ELF-1 (cell line): ENCODE results near the gene PLD6.
"Not testable (repeated sequence)": the region's sequence is repeated elsewhere in the genome, so short reads cannot be mapped to it uniquely, and the experiment has no call there.

Experiments used
- DNase-seq: peaks from one replicate; pipeline ENCODE4 v3.0.0-alpha.2; 2016; ENCODE audit warnings: low read depth, low spot score

The PLD6 gene

DNA sequence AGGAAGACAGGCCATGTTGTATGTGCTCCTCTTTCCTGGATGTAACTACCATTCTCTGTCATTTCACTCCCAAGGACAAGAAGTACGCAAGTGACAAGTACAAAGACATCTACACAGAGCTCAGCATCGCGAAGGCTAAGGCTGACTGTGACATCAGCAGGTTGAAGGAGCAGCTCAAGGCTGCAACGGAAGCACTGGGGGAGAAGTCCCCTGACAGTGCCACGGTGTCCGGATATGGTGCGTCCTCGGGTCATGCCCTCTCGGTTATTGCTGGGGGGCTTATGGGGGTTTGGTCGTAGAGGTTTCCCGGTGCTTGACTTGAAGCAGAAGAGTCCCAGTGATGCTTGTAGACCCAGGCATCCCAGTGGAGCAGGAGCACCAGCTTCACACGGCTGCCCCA is 29.0 kb downstream of the PLD6 start:
- no peak for DNase-seq

DNA sequence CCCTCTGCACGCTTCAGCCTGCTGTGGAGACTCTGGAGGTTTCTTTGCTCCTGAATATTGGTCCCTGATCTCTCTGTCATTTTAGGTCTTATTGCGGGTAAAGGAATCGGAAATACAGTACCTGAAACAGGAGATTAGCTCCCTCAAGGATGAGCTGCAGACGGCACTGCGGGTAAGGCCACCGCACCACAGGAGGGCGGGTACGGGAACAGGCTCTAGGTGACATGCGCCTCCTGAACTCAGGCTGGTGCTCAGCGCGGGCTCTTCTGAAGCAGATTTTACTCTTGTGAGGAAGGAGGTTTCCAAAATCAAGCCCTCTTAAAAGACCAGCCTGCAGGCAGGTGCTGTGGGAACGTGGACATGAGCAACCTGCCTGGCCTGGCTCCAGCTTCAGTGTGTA is 29.8 kb downstream of the PLD6 start:
- DNase-seq, result no peak

DNA sequence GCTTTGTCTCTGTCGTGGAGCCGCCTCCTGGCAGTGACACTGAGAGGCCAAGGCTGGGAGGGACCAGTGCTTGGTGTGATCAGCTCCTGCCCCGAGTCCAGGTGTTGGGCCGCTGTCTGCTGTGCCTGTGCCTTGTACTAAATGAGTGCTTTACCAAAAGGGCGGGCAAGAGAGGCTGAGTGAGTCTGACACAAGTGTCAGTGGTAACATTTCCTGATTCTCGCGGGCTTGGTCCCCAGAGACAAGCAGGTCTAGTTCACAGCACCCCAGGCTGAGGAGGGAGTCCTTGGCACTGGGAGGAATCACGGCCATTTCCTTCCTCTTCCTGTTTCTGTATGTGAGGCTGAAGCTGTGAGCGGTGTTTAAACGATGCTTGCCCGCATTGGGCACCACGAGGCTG is 30.2 kb downstream of the PLD6 start:
- no peak for DNase-seq

DNA sequence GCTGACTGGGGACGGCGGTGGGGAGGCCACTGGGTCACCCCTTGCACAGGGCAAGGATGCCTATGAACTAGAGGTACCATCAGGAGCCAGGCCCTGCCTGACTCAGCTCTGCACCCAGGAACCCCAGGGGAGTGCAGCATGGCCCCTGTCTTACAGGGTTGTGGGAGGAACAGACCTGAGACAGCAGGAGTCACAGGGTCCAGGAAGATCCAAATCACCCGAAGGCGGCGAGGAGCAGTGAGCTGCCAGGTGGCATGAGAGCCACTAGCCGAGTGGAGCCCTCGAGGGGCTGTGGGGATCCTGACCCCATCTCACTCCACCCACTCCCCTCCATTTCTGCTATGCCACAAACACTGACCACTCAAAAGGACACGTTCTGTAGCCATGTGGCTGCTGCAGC is 30.8 kb downstream of the PLD6 start:
- no peak for DNase-seq

DNA sequence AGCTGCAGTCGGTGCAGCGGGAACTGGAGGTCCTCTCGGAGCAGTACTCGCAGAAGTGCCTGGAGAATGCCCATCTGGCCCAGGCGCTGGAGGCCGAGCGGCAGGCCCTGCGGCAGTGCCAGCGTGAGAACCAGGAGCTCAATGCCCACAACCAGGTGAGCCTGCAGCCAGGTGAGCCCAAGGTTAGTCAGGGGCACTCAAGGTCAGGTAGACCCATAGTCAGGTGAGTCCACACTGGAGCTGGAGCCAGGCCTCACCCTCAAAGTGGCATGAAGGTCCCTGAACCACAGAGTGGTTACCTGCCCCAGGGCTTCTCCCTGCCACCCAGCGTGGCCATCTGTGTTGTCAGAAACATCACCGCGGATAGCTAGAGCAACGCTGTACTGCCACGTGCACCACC is 32.2 kb downstream of the PLD6 start:
- no peak for DNase-seq

DNA sequence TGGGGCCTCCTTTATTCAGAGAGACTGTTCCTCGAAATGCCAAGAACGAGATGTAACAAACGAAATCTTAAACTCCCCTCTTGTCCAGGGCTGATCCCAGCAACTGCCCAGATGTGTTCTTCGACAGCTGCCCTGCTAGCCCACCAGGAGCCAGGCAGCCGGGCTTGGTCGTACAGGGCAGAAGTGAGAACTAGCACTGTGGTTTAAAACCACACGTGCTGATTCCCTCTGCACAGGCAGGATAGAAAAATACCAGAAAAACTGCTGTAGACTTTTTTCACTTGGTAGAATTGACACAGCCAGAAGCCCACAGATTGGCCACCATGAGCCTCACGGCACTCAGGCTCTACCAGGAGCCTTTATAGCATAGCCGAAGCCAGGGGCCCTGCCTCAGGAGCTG is 33.1 kb downstream of the PLD6 start:
- DNase-seq, result no peak

DNA sequence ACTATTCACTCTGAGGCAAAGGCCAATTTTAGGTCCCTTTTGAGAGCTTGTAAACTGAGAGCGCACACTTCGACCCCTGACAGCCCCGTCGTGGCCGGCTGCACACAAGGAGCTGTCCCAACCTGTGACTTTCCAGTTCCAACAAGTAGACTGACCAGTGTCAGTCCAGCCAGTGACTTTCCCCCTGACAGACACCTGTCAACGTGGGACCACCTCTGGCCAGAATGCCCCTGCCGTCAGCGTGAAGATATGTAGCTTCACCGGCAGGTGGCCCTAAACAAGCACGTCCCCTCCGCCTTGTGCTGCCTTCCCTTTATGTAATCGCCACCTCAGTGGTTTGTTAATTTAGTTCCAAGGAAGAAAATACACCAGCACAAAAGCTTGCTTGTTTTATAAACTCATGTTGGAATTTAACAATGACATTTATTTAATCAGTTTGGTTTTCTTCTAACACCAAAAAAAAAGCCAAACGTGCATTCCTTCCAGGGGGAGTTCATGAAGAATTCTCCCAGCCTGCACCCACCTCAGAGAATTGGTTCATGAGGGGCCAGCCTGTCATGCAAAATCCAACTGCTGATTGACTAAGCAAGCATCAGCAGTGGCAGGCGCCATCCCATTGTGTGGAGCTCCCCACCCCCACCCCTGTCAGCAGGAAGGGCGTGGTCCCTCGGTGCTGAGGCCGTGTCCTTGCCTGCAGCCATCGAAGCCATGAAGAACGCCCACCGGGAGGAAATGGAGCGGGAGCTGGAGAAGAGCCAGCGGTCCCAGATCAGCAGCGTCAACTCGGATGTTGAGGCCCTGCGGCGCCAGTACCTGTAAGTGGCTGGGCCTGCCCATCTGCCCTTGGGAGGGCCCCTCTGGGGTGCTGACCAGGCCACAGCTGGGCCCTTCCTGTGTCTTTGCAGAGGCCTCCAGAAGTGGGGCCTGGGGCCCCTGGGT is 33.9 kb downstream of the PLD6 start:
- DNase-seq, result peak; percentile 79

DNA sequence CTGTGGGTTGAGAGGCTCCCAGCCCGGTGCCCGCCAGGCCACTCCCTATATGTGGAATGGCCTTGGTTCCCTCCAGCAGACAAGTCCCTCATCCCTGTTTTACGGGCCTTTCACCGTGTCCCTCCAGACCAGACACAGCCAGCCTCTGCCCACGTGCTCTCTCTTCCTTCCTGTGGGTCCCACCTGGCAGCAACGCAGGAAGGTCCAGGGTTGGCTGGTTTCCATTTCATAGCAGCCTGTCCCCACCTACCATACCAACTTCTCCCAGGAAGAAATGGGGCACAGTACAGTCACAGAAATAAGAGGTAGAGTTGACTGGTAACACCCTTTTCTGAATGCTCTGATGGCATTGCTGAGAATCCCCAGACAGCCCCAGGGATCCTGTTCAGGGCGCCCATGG is 34.9 kb downstream of the PLD6 start:
- no peak for DNase-seq

DNA sequence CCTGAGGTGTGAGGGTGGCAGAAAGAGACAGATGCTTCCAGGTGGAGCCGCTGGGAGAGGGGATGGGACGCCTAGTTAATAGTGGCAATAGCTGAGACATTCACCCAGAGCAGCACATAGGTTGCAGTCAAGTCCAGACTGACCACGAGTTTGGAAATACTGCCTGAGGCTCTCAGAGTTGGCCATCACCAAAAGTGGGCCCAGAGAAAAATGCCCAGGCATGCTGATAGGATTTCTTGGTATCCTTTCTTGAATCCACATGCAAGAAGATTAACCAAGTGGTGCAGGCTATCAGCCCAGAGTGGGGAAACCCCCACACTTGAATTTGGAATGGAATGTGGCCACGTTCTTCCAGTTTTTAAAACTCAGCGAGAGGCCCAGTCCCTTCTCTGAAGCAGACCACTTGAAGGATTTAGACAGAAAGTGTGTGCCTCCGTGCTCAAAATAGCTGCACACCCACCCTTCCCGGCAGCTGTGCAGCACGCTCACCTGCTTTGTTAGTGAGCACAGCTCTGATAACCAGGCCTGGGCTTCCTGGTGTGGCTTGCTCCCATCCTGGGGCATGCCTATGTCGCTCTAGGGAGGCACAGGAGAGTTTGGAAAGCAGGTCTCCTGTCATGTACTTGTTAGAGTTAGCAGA is 35.7 kb downstream of the PLD6 start:
- no peak for DNase-seq

DNA sequence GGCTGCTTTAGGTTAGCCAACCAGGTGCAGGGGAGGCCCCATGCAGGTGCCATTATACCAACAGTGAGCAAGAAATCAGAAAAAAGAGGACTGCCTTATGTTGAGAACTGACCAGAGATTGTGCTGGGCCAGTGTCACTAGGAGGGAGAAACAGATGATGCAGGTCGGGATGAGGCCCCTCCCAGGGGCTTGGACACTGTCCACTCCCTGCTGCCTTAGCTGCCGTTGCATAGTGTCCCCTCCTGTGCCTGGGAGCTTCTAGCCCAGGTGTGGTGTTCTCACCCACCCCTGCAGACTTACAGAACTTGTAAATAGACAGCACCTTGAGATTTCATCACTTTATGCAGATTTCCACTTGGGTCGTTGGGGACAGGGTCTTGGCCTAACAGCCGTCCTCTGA is 36.7 kb downstream of the PLD6 start:
- no peak for DNase-seq

DNA sequence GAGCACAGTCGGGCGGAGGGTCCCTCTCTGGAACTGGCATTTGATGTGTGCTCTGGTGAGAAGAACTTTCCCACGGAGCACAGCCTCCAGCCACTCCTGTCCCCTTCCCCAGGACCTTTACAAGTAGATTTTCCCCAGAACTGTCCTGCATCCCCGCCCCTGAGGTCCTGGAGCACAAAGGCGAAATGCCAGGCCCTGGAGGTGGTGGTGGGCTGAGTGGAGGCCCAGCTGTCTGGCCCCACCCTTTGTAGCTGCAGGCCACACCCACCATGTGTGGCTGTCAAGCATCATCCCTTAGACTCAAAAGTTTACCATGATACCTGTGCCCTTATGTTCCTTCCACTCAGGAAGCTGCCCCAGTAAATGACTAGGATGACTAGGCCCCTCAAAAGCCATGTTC is 37.7 kb downstream of the PLD6 start:
- DNase-seq, result no peak

DNA sequence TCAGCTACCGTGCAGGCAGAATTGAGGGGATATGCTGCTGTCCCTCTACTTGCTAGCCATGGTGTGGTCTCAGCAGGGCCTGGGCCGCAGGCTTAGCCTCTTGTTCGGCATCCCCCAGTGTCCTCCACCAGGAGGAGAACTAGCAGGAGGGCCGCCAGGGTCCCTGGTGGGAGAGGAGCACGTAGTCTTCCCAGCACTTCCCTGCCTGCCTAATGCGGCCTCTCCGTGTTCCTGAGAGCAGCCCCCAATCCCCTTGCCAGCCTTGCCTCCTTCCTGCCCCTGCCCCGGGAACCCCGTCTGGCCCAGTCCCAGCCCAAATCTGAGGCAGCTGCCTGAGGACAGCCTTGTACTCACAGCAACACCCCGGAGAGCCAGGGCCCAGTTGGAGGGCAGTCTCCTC is 38.1 kb downstream of the PLD6 start:
- DNase-seq, result no peak

DNA sequence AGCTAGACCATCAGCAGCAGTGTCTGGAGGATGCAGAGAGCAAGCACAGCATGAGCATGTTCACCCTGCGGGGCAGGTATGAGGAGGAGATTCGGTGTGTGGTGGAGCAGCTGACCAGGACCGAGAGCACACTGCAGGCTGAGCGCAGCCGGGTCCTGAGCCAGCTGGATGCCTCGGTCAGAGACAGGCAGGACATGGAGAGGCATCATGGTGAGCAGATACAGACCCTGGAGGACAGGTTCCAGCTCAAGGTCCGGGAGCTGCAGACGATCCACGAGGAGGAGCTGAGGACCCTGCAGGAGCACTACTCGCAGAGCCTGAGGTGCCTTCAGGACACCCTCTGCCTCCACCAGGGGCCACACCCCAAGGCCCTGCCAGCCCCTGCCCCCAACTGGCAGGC is 38.8 kb downstream of the PLD6 start:
- no peak for DNase-seq

DNA sequence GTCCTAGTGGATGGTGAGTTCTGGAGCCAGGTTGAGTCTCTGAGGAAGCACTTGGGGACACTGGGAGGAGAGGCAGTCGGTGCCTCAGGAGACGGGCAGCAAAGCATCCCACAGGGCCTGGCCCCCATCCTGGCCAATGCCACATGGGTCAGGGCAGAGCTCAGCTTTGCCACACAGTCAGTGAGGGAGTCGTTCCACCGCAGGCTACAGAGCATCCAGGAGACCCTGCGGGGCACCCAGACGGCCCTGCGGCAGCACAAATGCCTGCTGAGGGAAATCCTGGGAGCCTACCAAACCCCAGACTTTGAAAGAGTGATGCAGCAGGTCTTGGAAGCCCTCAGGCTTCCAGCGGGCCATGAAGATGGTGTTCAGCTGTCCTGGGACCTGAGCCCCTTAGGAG is 39.7 kb downstream of the PLD6 start:
- DNase-seq, result no peak

DNA sequence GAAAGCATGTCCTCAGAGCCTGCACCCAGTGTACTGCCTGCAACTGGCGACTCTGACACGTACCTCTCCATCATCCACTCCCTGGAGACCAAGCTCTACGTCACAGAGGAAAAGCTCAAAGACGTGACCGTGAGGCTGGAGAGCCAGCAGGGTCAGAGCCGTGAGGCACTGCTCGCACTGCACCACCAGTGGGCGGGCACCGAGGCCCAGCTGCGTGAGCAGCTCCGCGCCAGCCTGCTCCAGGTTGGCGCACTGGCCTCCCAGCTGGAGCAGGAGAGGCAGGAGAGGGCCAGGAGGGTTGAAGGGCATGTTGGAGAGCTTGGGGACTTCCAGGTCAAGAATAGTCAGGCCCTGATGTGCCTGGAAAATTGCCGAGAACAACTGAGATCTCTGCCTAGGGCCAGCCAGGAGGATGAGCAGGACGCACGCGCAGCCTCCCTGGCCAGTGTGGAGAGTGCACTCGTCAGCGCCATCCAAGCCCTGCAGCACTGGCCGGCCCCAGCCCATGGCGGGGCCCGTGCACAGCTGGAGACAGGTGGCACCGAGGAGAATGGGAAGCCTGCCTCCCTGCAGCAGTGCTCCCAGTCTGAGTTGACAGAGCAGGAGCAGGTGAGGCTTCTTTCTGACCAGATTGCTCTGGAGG is 40.3 kb downstream of the PLD6 start:
- no peak for DNase-seq

DNA sequence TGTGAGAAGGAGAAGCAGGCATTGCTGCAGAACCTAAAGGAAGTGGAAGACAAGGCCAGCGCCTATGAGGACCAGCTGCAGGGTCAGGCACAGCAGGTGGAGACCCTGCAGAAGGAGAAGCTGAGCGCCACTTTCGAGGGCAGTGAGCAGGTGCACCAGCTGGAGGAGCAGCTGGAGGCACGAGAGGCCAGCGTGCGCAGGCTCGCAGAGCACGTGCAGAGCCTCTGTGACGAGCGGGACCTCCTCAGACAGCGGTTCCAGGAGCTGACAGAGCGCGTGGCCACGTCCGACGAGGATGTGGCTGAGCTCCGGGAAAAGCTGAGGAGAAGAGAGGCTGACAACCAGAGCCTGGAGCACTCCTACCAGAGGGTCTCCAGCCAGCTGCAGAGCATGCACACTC is 41.5 kb downstream of the PLD6 start:
- no peak for DNase-seq

DNA sequence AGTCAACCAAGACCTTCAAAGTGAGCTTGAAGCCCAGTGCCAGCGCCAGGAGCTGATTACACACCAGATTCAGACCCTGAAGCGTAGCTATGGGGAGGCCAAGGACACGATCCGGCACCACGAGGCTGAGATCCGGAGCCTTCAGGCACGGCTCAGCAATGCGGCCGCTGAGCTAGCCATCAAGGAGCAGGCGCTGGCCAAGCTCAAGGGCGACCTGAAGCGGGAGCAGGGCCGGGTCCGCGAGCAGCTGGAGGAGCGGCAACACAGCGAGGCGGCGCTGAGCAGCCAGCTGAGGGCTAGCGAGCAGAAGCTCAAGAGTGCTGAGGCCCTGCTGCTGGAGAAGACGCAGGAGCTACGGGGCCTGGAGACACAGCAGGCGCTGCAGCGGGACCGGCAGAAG is 42.0 kb downstream of the PLD6 start:
- no peak for DNase-seq

DNA sequence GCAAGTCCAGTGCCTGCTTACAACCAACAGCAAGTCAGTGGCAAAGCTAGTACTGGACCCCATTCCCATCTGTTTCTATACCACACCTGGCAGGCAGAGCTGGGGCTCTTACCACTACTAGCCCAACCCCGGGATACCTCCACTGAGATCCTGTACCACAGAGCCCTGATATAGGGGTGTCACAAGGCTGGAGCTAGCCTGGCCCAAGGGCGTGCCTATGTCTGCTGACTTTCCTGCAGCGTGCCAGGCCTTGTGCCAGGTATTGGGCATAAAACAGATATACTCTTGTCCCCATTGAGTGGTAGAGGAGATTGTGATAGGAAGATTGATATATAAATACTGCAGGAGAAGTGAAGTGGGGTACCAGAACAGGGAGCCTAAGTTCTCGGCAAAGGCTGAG is 44.4 kb downstream of the PLD6 start:
- DNase-seq, result no peak

DNA sequence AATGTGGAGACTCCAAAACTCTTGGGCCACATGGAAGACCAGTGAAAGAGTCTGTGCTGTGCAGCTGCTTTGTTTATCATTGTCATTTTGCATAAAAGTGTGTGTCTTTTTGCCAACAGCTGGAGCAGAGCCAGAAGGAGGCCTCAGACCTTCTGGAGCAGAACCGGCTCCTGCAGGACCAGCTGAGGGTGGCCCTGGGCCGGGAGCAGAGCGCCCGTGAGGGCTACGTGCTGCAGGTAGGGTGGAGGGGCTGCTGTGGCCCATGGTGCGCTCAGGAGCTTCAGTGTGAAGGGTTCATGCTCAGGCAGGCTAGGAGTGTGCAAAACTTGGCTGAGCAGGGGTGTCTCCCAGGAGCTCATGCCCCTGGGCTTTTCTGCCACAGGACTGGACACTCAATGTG is 45.0 kb downstream of the PLD6 start:
- no peak for DNase-seq

DNA sequence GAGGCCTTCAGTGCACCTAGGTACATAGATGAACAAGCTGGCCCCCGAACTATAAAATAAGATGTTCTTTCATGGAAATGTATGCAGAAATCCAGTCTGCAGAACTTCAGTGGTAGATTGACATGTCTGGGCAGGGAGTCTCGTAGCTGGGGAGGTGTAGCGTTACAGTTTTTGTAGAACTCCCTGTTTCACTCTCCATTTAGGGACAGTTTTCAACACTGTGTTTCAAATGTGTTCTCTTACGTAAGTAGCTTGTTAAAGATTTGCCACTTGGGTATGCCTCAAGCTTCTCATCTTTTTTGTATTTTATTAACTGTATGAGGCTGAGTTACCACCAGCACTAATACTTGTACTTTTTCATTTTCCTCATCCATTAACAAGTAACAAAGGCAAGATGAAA is 46.6 kb downstream of the PLD6 start:
- no peak for DNase-seq

DNA sequence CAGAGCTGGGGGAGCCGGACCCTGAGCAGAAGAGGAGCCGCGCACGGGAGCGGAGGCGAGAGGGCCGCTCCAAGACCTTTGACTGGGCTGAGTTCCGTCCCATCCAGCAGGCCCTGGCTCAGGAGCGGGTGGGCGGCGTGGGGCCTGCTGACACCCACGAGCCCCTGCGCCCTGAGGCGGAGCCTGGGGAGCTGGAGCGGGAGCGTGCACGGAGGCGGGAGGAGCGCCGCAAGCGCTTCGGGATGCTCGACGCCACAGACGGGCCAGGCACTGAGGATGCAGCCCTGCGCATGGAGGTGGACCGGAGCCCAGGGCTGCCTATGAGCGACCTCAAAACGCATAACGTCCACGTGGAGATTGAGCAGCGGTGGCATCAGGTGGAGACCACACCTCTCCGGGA is 47.6 kb downstream of the PLD6 start:
- DNase-seq, result not testable (repeated sequence)

DNA sequence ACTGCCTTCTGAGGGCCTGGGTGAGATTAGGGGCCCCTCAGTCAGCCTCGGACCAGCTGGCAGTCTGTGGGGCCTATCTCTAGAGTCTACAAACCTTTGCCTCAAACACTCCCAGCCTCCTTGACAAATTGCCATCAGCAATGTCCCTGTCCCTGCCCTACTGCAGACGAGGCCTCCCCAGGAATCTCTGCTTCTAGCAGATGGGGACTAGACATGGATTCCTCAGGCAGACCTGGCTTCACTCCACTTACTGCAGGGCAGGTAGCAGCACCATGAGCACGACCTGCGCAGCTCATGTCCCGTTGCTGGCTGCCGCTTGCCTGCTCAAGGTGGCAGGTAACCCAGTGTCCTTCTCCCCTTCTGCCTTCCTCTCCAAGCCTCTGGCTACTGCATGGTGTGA is 49.1 kb downstream of the PLD6 start:
- DNase-seq, result no peak

DNA sequence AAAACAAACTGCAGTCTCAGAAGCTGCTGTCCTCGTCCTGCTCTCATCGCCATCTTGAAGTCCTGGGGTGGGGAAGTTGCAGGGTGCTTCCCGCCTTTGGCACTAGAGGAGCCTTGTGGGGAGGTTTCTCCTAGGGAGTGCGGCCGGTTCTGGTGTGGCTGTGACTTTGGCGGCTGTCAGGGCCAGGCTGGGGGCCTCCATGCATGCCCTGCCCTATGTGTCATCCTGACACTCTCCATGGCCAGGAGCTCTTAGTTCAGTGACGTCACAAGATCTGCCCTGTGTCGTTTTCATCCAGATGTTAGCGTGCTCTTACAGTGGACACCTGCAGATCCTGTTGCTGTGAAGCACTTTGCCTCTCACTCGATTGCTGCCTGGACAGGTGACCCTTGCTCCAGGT is 49.6 kb downstream of the PLD6 start:
- no peak for DNase-seq
